ENCODE measurements around the gene SLC1A3.

Gene SLC1A3

GRCh38 chr5:36710039-36710438 lies 103.6 kb downstream of the SLC1A3 start:
- no peak for DNase-seq (ENCODE audit: low read depth in 2 of 3, low spot score in 2 of 3)

GRCh38 chr5:36712706-36713105 lies 106.3 kb downstream of the SLC1A3 start:
- DNase-seq (ENCODE audit: low read depth in 2 of 3, low spot score in 2 of 3): no peak

GRCh38 chr5:36713541-36713940 lies 107.1 kb downstream of the SLC1A3 start:
- no peak for DNase-seq (ENCODE audit: low read depth in 2 of 3, low spot score in 2 of 3)

- no peak for DNase-seq (ENCODE audit: low read depth in 2 of 3, low spot score in 2 of 3)
Measured at GRCh38 chr5:36717131-36717695, 110.8 kb downstream of the SLC1A3 start.

GRCh38 chr5:36719282-36719681 lies 112.9 kb downstream of the SLC1A3 start:
- DNase-seq (ENCODE audit: low read depth in 2 of 3, low spot score in 2 of 3): no peak

GRCh38 chr5:36720688-36721087 lies 114.3 kb downstream of the SLC1A3 start:
- no peak for DNase-seq (ENCODE audit: low read depth in 2 of 3, low spot score in 2 of 3)

- DNase-seq (ENCODE audit: low read depth in 2 of 3, low spot score in 2 of 3): no peak
Measured at GRCh38 chr5:36721664-36722235, 115.3 kb downstream of the SLC1A3 start.

- no peak for DNase-seq (ENCODE audit: low read depth in 2 of 3, low spot score in 2 of 3)
Measured at GRCh38 chr5:36722900-36723299, 116.5 kb downstream of the SLC1A3 start.

GRCh38 chr5:36723912-36724311 lies 117.5 kb downstream of the SLC1A3 start:
- no peak for DNase-seq (ENCODE audit: low read depth in 2 of 3, low spot score in 2 of 3)

GRCh38 chr5:36724467-36725332 lies 118.3 kb downstream of the SLC1A3 start:
- DNase-seq (ENCODE audit: low read depth in 2 of 3, low spot score in 2 of 3): no peak

- no peak for DNase-seq (ENCODE audit: low read depth in 2 of 3, low spot score in 2 of 3)
Measured at GRCh38 chr5:36726317-36726716, 119.9 kb downstream of the SLC1A3 start.

GRCh38 chr5:36726767-36727166 lies 120.4 kb downstream of the SLC1A3 start:
- DNase-seq (ENCODE audit: low read depth in 2 of 3, low spot score in 2 of 3): no peak

GRCh38 chr5:36728697-36729543 lies 122.5 kb downstream of the SLC1A3 start:
- DNase-seq (ENCODE audit: low read depth in 2 of 3, low spot score in 2 of 3): no peak

- DNase-seq (ENCODE audit: low read depth in 2 of 3, low spot score in 2 of 3): no peak
Measured at GRCh38 chr5:36730537-36731216, 124.3 kb downstream of the SLC1A3 start.

- no peak for DNase-seq (ENCODE audit: low read depth in 2 of 3, low spot score in 2 of 3)
Measured at GRCh38 chr5:36733183-36733582, 126.8 kb downstream of the SLC1A3 start.

- no peak for DNase-seq (ENCODE audit: low read depth in 2 of 3, low spot score in 2 of 3)
Measured at GRCh38 chr5:36734422-36734821, 128.0 kb downstream of the SLC1A3 start.

GRCh38 chr5:36735891-36736290 lies 129.5 kb downstream of the SLC1A3 start:
- DNase-seq (ENCODE audit: low read depth in 2 of 3, low spot score in 2 of 3): no peak

Data from activated CD8-positive, alpha-beta memory T cell treated with anti-CD3 and anti-CD28 coated beads for 48 hours (primary cell).